CD14-positive monocyte (primary cell): Measurements from ENCODE around the gene RPUSD3. TPM values are rescaled to one million over a fixed set of nuclear protein-coding genes. Genes with fewer than 3 reads are reported as not detected.
"Not testable (repeated sequence)": the region's sequence is repeated elsewhere in the genome, so short reads cannot be mapped to it uniquely, and the experiment has no call there.

Source experiments
- DNase-seq, 3 donors: peaks; one replicate each; pipeline ENCODE4 v3.0.0-alpha.2; 2011 to 2022
- H2AFZ ChIP-seq: 2 replicates; pipeline ENCODE4 v1.6.0; 2012; ENCODE audit warnings: mild to moderate bottlenecking, low read depth, low read length, inconsistent platforms; ENCODE audit not compliant: insufficient read depth, poor library complexity, severe bottlenecking
- H3K27ac ChIP-seq, 2 donors: 1 replicate in 1 of 2; 2 replicates in 1 of 2; pipeline ENCODE4 v1.5.1; 2012 to 2013; ENCODE audit warnings: low read length in 2 of 2, control low read depth in 1 of 2, inconsistent platforms in 1 of 2, low read depth in 1 of 2, mild to moderate bottlenecking in 1 of 2
- H3K27me3 ChIP-seq, 2 donors: one replicate each; pipeline versions ENCODE4 v1.6.0 to v1.6.1; 2011 to 2013; ENCODE audit warnings: low read length in 2 of 2; ENCODE audit not compliant: control insufficient read depth in 2 of 2, insufficient read depth in 2 of 2
- H3K36me3 ChIP-seq, 2 donors: replicated peaks in 1 of 2; 1 replicate in 1 of 2; 2 replicates in 1 of 2; pipeline versions ENCODE4 v1.5.1 to v1.6.1; 2012 to 2013; ENCODE audit warnings: low read length in 2 of 2, control low read depth in 1 of 2, inconsistent platforms in 1 of 2, mild to moderate bottlenecking in 1 of 2; ENCODE audit not compliant: insufficient read depth in 2 of 2, control insufficient read depth in 1 of 2
- H3K4me1 ChIP-seq, 2 donors: 1 replicate in 1 of 2; 2 replicates in 1 of 2; pipeline versions ENCODE4 v1.5.1 to v1.6.1; 2012 to 2013; ENCODE audit warnings: low read length in 2 of 2, control low read depth in 1 of 2, inconsistent platforms in 1 of 2, mild to moderate bottlenecking in 1 of 2, moderate library complexity in 1 of 2; ENCODE audit not compliant: insufficient read depth in 2 of 2, control insufficient read depth in 1 of 2
- H3K4me2 ChIP-seq: replicated peaks from 2 replicates; pipeline ENCODE3; 2012; ENCODE audit warnings: low read length, moderate library complexity, mild to moderate bottlenecking; ENCODE audit not compliant: poor library complexity, severe bottlenecking; ENCODE audit errors: extremely low read depth
- H3K4me3 ChIP-seq, 3 experiments: fragments of 200-600 bp in 1 of 3; sonication (generic) in 1 of 3; replicated peaks in 1 of 3; 1 replicate in 2 of 3; 2 replicates in 1 of 3; pipeline ENCODE4 v1.5.1; 2011 to 2013; ENCODE audit warnings: low read length in 3 of 3, mild to moderate bottlenecking in 3 of 3, control low read depth in 2 of 3, low read depth in 2 of 3, inconsistent platforms in 1 of 3, moderate library complexity in 1 of 3
- H3K79me2 ChIP-seq: 2 replicates; pipeline ENCODE4 v1.6.0; 2012; ENCODE audit warnings: mild to moderate bottlenecking, control low read depth, inconsistent platforms, low read length, moderate library complexity; ENCODE audit not compliant: insufficient read depth
- H3K9ac ChIP-seq: 2 replicates; pipeline ENCODE4 v1.6.0; 2017; ENCODE audit warnings: low read length, mild to moderate bottlenecking; ENCODE audit not compliant: insufficient read depth, poor library complexity, severe bottlenecking
- H3K9me3 ChIP-seq, 2 donors: replicated peaks in 1 of 2; 1 replicate in 1 of 2; 2 replicates in 1 of 2; pipeline versions ENCODE4 v1.5.1 to v1.6.1; 2012 to 2013; ENCODE audit warnings: low read length in 2 of 2, control low read depth in 1 of 2; ENCODE audit not compliant: control insufficient read depth in 1 of 2, insufficient read depth in 1 of 2
- H4K20me1 ChIP-seq: 2 replicates; pipeline ENCODE4 v1.6.0; 2012; ENCODE audit warnings: mild to moderate bottlenecking, low read length, control low read depth, moderate library complexity; ENCODE audit not compliant: insufficient read depth
- H3K27ac Mint-ChIP-seq, 7 donors: one replicate each; pipeline ENCODE4 v1.8.0; 2020; ENCODE audit warnings: mild to moderate bottlenecking in 7 of 7, mixed read lengths in 7 of 7, moderate library complexity in 6 of 7, inconsistent platforms in 2 of 7
- H3K27me3 Mint-ChIP-seq, 3 donors: one replicate each; pipeline ENCODE4 v1.8.0; 2021 to 2022; ENCODE audit warnings: low read depth in 3 of 3, mild to moderate bottlenecking in 3 of 3, mixed read lengths in 3 of 3, moderate library complexity in 3 of 3, inconsistent platforms in 1 of 3
- H3K36me3 Mint-ChIP-seq, 2 donors: one replicate each; pipeline ENCODE4 v1.8.0; 2020; ENCODE audit warnings: mixed read lengths in 2 of 2, inconsistent platforms in 1 of 2, mild to moderate bottlenecking in 1 of 2
- H3K4me1 Mint-ChIP-seq: one replicate; pipeline ENCODE4 v1.8.0; 2020; ENCODE audit warnings: mild to moderate bottlenecking, mixed read lengths
- H3K4me3 Mint-ChIP-seq, 2 donors: one replicate each; pipeline ENCODE4 v1.8.0; 2020; ENCODE audit warnings: mild to moderate bottlenecking in 2 of 2, mixed read lengths in 2 of 2, moderate library complexity in 1 of 2
- H3K9me3 Mint-ChIP-seq, 7 donors: one replicate each; pipeline ENCODE4 v1.8.0; 2020 to 2022; ENCODE audit warnings: mixed read lengths in 7 of 7, mild to moderate bottlenecking in 6 of 7, moderate library complexity in 6 of 7, inconsistent platforms in 2 of 7
- WGBS: methylation state at CpG from one replicate; pipeline ENCODE4 v1.1.5; 2013; ENCODE audit warnings: missing lambda C conversion rate; ENCODE audit not compliant: insufficient coverage; 5-methylcytosine and 5-hydroxymethylcytosine counted together
- intact Hi-C, 2 donors: fragments of 100-400 bp; cut with micrococcal nuclease; formaldehyde crosslinking; loops; one replicate each; pipeline versions ENCODE4 v1.15.0 to v1.15.1; 2023
- polyA plus RNA-seq, 3 donors: library from polyadenylated mRNA; depleted of rRNA in 1 of 3; unstranded in 2 of 3; stranded (reverse) in 1 of 3; fragments of 300-500 nt in 2 of 3; fragments of >200 nt in 1 of 3; fragmentation: Illumina TruSeq in 2 of 3; gene quantifications; 1 replicate in 2 of 3; 2 replicates in 1 of 3; pipeline ENCODE4 v1.2.3, GENCODE V29; 2012 to 2021
- TF ChIP-seq, protein P1 (sequence below): fragments of 200-600 bp; IDR thresholded peaks from one replicate; pipeline ENCODE4 v1.8.0; 2022; ENCODE audit warnings: antibody characterized with exemption, mild to moderate bottlenecking

Gene RPUSD3
- polyA plus RNA-seq, 3 donors = 42.6 to 51.5 (median 43.4) TPM

DNA sequence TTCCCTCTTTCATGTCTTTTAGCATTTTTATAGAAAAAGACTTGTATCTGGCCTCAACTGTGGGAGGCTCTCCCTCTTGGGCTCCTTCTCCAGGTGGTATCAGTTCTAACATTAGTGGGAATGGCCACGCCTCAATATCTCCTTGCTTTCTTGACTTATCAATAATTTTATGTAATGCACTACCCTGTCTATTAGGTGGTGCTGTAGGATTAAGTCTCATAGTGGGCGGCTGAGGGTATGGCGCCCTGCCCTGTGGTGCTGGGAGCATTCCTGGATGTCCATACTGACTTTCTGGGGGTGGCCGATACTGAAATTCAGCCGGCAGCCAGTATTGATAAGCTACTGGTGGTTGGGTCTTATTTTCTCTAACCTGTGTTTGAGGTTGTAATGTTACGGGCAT, 8.7 kb upstream of the RPUSD3 start:
- no CpG with 5 or more reads among the region's 6 CpGs for WGBS
- Histone ChIP-seq H3K4me1 (no peaks in the 10 kb centered on the region), H3K4me2 (no peak overlapping the region), H2AFZ (no peak overlapping the region), H3K79me2 (no peaks in the 10 kb centered on the region), H3K9ac (no peak overlapping the region), H3K9me3 (no peaks in the 10 kb centered on the region), H3K27me3 (no peaks in the 10 kb centered on the region), H3K27ac (no peak overlapping the region), H3K36me3 (no peaks in the 10 kb centered on the region), H4K20me1 (no peaks in the 10 kb centered on the region), H3K4me3 (no peak overlapping the region)
- no peak overlapping the region for H3K4me3 Mint-ChIP-seq
- no peak overlapping the region for H3K27ac Mint-ChIP-seq
- TF ChIP-seq, protein P1, sequence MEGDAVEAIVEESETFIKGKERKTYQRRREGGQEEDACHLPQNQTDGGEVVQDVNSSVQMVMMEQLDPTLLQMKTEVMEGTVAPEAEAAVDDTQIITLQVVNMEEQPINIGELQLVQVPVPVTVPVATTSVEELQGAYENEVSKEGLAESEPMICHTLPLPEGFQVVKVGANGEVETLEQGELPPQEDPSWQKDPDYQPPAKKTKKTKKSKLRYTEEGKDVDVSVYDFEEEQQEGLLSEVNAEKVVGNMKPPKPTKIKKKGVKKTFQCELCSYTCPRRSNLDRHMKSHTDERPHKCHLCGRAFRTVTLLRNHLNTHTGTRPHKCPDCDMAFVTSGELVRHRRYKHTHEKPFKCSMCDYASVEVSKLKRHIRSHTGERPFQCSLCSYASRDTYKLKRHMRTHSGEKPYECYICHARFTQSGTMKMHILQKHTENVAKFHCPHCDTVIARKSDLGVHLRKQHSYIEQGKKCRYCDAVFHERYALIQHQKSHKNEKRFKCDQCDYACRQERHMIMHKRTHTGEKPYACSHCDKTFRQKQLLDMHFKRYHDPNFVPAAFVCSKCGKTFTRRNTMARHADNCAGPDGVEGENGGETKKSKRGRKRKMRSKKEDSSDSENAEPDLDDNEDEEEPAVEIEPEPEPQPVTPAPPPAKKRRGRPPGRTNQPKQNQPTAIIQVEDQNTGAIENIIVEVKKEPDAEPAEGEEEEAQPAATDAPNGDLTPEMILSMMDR = no peak
- intact Hi-C loops = no loop called here
- peaks cover 2% of the 10 kb centered on the region for H3K4me1 Mint-ChIP-seq
- H3K36me3 Mint-ChIP-seq = no peaks in the 10 kb centered on the region
- no peak for DNase-seq
- peaks cover 2 to 3% (median 3%) of the 10 kb centered on the region in 3 donors for H3K27me3 Mint-ChIP-seq
- H3K9me3 Mint-ChIP-seq = peaks cover 0 to 1% (median 0%) of the 10 kb centered on the region in 7 donors

DNA sequence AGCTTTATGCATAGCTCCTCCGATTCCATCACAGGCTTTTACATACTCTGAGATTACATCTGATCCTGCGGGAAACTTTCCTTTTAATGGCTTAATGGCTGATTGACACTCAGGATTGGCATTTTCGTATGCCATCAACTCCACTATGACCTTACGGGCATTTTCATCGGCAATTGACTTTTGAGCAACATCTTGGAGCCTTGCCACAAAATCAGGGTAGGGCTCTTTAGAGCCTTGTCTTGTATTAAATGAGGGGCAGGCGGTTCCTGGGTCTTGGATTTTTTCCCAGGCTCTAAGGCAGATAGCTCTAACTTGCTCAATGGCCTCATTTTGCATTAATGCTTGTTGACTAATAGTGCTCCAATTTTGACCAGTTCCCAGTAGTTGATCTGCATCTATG, 8.1 kb upstream of the RPUSD3 start:
- H3K9me3 Mint-ChIP-seq, H3K4me1 Mint-ChIP-seq, H3K27me3 ChIP-seq, H3K9ac ChIP-seq, H3K27me3 Mint-ChIP-seq, H3K9me3 ChIP-seq, H3K4me3 Mint-ChIP-seq, H3K4me3 ChIP-seq, H3K79me2 ChIP-seq, H3K27ac ChIP-seq, H3K27ac Mint-ChIP-seq, intact Hi-C loops, H3K4me1 ChIP-seq, H4K20me1 ChIP-seq, DNase-seq, H3K36me3 Mint-ChIP-seq, H3K4me2 ChIP-seq, H3K36me3 ChIP-seq, H2AFZ ChIP-seq: not testable (repeated sequence)
- WGBS = 96% methylated on average over 3 of the region's 6 CpGs

DNA sequence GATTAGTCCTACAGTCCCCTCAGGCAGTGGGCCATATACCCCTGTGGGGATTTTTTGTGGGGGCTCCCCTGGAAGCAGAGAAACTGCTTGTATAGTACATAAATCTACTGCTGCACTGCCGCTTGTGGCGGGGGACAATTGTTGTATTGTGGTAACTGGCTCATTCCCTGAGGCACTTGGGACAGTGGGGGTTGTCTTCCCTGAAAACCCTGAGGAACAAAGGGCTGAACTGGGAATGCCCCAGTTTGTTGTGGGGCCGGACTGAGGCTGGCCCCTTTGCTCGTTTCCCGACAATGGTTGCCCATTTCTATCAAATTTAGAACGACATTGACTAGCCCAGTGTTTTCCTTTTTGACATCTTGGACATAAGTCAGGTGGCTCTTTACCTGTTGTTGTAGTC, 7.6 kb upstream of the RPUSD3 start:
- H3K27me3 ChIP-seq, H3K4me3 ChIP-seq, H3K27me3 Mint-ChIP-seq, H3K36me3 Mint-ChIP-seq, H3K4me1 ChIP-seq, H3K9ac ChIP-seq, H4K20me1 ChIP-seq, H3K27ac Mint-ChIP-seq, H3K4me1 Mint-ChIP-seq, H3K4me3 Mint-ChIP-seq, H3K79me2 ChIP-seq, intact Hi-C loops, H3K9me3 ChIP-seq, H3K9me3 Mint-ChIP-seq, H3K4me2 ChIP-seq, H3K27ac ChIP-seq, H2AFZ ChIP-seq, H3K36me3 ChIP-seq, DNase-seq: not testable (repeated sequence)
- WGBS = 86% methylated on average over 2 of the region's 6 CpGs
